ENCODE measurements around the gene KEAP1.
"Not testable (repeated sequence)": the region's sequence is repeated elsewhere in the genome, so short reads cannot be mapped to it uniquely, and the experiment has no call there.

KEAP1 gene

DNA sequence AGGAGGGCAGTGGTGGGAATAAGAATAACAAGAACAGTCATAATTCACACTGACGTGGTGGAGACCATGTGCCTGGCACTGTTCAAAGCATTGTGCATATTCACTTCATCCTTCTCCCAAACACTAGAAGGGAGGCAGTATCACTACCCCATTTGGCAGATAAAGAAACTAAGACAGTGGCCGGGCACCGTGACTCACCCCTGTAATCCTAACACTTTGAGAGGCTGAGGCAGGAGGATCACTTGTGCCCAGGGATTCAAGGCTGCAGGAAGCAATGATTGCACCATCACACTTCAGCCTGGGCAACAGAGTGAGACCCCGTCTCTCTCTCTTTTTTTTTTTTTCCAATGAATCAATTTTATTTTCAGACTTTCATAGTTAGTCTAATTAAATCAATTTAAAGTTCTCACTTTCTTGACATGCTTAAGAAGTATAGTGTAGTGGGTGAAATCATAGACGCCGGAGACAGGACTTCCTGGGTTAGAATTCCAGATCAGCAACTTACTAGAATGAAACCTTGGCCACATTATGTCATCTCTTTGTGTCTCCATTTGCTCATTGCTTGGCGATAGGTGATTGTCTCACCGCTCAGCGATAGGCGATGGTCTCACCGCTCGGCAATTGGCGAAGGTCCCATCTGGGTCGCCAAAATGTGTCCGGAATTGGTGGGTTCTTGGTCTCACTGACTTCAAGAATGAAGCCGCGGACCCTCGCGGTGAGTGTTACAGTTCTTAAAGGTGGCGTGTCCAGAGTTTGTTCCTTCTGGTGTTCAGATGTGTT lies 35.2 kb upstream of the KEAP1 start:
- DNase-seq = no peak
- no peak for TF ChIP-seq GATA1 (IDR thresholded peaks at IDR 0.05; ENCODE audit: low read depth, low read length)
- no peak for TF ChIP-seq POLR2A (IDR thresholded peaks at IDR 0.05; ENCODE audit: low read length)

- no peak for DNase-seq
- TF ChIP-seq POLR2A (IDR thresholded peaks at IDR 0.05; ENCODE audit: low read length) (no peak), GATA1 (IDR thresholded peaks at IDR 0.05; ENCODE audit: low read depth, low read length) (no peak)
Observed at GRCh38 chr19:10537668-10538067, 34.5 kb upstream of the KEAP1 start.

DNA sequence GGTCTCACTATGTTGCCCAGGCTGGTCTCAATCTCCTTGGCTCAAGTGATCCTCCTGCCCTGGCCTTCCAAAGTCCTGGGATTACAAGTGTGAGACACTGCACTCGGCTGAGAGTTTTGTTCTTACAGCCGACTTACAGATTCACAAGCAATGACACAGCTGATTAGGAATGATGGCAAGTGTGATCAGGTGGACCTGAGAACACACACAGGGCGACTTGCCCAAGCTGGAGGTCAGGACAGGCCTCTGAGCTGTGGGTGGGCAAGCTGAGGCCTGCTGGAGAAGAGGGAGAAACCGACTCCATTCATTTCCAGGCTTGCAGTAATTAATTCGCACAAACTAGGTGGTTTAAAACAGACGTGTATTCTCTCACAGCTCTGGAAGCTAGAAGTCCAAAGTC lies 32.5 kb upstream of the KEAP1 start:
- TF ChIP-seq GATA1 (IDR thresholded peaks at IDR 0.05; ENCODE audit: low read depth, low read length) (no peak), POLR2A (IDR thresholded peaks at IDR 0.05; ENCODE audit: low read length) (no peak)
- no peak for DNase-seq

DNA sequence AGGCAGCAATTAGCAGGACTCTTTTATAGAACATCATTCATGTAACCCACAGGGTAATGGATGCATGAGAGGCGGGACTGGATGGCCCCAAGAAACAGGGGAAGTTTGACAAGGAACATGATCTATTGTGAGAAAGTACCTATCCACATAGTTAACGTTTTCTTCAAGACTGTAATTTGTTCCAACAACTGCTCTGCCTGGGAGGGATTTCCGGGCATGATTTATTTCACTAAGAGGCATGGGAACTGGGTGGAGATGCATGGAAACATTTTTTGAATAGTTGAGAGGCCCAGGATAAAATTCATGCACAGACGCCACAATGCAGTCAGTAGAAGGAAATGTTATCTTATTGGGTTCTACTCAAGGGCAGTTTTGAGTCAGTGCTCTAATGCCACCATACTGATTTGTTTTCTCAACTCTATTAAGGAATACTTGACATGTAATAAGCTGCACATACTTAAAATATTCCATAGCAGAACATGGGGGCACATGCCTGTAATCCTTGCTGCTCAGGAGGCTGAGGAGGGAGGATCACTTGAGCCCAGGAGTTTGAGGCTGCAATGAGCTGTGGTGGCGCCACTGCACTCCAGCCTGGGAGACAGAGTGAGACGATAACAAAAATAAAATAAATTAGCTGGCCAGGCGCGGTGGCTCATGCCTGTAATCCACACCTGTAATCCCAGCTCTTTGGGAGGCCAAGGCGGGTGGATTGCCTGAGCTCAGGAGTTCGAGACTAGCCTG lies 30.7 kb upstream of the KEAP1 start:
- no peak for DNase-seq
- no peak for TF ChIP-seq GATA1 (IDR thresholded peaks at IDR 0.05; ENCODE audit: low read depth, low read length)
- no peak for TF ChIP-seq POLR2A (IDR thresholded peaks at IDR 0.05; ENCODE audit: low read length)

DNA sequence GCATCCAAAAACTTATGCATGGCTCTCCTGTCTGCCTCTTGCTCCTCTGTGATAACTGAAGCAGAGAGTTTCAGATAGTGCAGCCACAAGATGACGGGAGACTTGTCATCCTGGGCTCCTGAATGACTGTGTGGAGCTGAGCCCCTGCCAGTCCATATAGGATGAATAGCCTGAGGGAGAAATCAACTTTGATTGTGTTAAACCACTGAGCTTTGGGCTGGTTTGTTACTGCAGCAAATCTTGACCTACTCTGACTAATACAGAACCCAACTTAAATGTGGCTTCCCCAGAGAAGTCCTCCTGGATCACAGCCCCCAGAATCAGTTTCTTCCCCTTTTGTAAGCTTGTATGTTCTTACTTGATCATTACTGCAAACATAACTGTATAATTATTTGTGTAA lies 29.3 kb upstream of the KEAP1 start:
- DNase-seq = no peak
- TF ChIP-seq POLR2A (IDR thresholded peaks at IDR 0.05; ENCODE audit: low read length) (no peak), GATA1 (IDR thresholded peaks at IDR 0.05; ENCODE audit: low read depth, low read length) (no peak)

GRCh38 chr19:10526887-10527286 lies 23.7 kb upstream of the KEAP1 start:
- DNase-seq = not testable (repeated sequence)

DNA sequence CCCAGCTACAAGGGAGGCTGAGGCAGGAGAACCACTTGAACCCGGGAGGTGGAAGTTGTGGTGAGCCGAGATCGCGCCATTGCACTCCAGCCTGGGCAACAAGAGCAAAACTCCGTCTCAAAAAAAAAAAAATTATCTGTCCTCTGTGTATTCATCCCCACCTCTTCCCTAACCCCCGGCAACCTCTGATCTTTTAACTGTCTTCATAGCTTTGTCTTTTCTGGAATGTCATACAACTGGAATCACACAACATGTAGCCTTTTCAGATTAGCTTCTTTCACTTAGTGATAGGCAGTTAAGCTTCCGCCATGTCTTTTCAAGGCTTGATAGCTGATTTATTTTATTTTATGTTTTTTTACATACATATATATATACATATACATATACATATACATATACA lies 22.5 kb upstream of the KEAP1 start:
- no peak for DNase-seq
- TF ChIP-seq GATA1 (IDR thresholded peaks at IDR 0.05; ENCODE audit: low read depth, low read length) (no peak), POLR2A (IDR thresholded peaks at IDR 0.05; ENCODE audit: low read length) (no peak)

GRCh38 chr19:10523135-10523636 lies 20.0 kb upstream of the KEAP1 start:
- DNase-seq = no peak
- TF ChIP-seq POLR2A (IDR thresholded peaks at IDR 0.05; ENCODE audit: low read length) (no peak), GATA1 (IDR thresholded peaks at IDR 0.05; ENCODE audit: low read depth, low read length) (no peak)

- TF ChIP-seq POLR2A (IDR thresholded peaks at IDR 0.05; ENCODE audit: low read length) (no peak), GATA1 (IDR thresholded peaks at IDR 0.05; ENCODE audit: low read depth, low read length) (no peak)
- no peak for DNase-seq
Observed at GRCh38 chr19:10521461-10522171, 18.5 kb upstream of the KEAP1 start.

- TF ChIP-seq GATA1 (IDR thresholded peaks at IDR 0.05; ENCODE audit: low read depth, low read length) = no peak
- TF ChIP-seq POLR2A (IDR thresholded peaks at IDR 0.05; ENCODE audit: low read length) = no peak
- DNase-seq = no peak
Observed at GRCh38 chr19:10520652-10521318, 17.6 kb upstream of the KEAP1 start.

GRCh38 chr19:10519421-10519820 lies 16.3 kb upstream of the KEAP1 start:
- no peak for DNase-seq
- TF ChIP-seq POLR2A (IDR thresholded peaks at IDR 0.05; ENCODE audit: low read length) = no peak
- TF ChIP-seq GATA1 (IDR thresholded peaks at IDR 0.05; ENCODE audit: low read depth, low read length) = no peak

DNA sequence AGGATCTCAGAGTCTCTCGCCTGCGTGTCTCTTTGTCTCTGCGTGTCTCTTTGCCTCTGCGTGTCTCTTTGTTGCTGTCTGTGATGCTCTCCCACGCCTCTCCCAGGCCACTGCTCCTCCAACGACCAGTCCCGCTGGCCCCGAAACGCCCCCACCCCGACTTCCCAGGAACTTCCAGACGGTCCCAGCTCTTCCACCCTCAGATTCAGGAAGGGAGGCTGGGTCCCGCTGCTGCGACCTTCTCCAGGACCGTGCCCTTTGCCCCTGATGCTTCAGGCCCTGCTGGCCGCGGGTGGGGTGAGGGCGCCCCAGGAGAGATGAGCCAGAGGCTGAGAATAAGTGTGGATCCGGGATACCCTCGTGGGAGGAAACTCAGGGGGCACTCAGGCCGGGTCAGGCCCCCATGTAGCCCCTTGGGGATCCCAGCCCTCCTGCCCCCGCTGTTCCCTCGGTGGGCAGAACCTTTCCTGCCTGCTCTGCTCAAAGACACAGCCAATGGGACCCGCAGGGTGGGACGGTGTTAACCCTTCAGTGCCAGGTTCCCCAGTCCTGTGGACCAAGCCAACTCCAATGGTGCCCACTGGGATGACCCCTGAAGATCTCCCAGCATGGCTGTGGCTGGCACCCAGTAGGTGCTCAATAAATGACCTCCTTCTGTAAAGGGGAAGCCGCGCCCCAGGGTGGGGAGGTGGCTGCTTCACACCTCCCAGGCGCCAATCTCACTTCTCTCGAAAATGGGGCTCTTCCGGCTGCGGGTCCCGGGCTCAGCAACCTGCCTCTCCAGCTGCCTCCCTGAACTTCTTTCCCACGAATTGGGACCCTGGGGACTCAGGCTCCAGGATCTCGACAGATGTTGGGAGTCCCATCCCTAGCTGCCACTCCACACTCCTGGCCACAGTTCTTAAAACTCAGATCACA lies 15.5 kb upstream of the KEAP1 start:
- no peak for TF ChIP-seq GATA1 (IDR thresholded peaks at IDR 0.05; ENCODE audit: low read depth, low read length)
- TF ChIP-seq POLR2A (IDR thresholded peaks at IDR 0.05; ENCODE audit: low read length) = no peak

More for the DNA sequence above, 15.5 kb upstream of the KEAP1 start:
- no peak for DNase-seq
